T-helper 2 cell treated with Interferon-gamma antibody and Interleukin-4, amounts not matched to agents 100 ng/mL and 5 ng/mL, for 36 hours (primary cell): ENCODE measurements around the gene OR2W1. TPM values are rescaled to one million over a fixed set of nuclear protein-coding genes. Genes with fewer than 3 reads are reported as not detected.

Experiments
- intact Hi-C: fragments of 100-400 bp; cut with micrococcal nuclease; formaldehyde crosslinking; loops from one replicate; pipeline ENCODE4 v1.15.1; 2023
- total RNA-seq: library from RNA; stranded (reverse); gene quantifications from 2 replicates; pipeline ENCODE4 v1.2.3, GENCODE V29; 2022

OR2W1 gene
- total RNA-seq, 1 donor from 2014 or later = not detected

DNA sequence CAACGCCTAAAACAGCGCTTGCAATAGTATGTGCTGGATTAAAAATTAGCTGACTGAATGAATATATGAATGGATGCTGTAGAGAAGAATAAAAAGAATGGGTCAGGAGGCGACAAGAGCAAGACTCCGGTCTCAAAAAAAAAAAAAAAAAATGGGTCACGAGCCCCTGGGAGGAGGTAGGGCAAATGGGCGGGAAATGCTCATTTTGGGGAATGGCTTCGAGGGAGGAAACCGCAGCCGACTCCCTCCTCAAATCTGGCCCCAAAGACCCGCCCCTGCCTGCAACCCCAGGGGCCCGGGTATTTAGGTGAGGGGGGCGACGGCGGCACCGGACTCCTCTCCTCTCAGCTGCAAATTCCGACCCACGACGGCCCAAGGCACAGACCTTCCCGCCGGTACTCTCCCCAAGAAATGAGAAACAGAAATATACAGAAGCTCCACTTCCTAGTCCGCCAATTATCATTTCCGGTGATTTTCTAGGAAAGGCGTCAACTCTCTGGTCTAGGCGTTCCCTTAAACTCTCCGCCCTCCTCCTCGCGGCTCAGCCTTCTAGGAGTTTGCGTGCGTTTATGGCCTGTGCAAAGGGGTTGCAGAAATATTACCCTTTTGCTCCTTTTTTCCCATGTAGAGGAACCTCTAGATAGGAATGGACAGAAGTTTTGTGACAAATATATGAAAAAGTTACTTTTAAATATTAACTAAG, 39.6 kb downstream of the OR2W1 start, which contains the start of gene ZNF311:
Gene ZNF311 (minus strand): TSS at position 133 of the 703 bp plus-strand sequence. CDS start 1,361 bp downstream, outside the sequence.
- intact Hi-C loops = no loop called here

DNA sequence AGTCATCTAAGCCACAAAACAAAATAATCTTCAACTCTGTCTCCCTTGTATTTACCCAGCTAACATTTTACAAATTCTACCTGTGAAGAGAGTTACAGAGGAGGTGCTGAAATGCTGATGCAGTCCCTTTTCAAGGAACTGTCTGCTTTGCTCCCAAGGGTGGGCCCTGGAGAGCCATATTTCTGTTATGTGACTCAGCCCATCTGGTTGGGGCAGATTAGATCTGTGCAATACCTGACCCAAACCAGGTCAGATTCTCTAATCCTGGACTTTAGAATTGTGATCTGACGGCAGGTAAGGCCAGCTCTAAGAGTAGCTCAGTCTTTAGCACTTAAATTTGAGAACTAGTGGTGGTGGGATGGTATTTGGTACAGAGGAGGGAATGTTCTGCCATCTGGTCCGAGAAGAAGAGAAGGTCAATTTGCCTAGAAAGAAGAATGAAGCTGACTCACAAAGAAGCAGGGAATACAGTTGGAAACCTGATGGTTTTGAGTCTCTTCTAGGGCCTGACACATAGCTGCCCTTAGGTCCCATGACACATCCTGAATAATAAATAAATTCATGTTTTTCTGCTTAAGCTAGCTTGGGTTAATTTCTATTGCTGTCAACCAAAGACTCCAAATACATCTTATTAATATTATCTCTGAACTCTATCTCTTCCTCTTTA, 48.0 kb downstream of the OR2W1 start:
- intact Hi-C loops = no loop called here

DNA sequence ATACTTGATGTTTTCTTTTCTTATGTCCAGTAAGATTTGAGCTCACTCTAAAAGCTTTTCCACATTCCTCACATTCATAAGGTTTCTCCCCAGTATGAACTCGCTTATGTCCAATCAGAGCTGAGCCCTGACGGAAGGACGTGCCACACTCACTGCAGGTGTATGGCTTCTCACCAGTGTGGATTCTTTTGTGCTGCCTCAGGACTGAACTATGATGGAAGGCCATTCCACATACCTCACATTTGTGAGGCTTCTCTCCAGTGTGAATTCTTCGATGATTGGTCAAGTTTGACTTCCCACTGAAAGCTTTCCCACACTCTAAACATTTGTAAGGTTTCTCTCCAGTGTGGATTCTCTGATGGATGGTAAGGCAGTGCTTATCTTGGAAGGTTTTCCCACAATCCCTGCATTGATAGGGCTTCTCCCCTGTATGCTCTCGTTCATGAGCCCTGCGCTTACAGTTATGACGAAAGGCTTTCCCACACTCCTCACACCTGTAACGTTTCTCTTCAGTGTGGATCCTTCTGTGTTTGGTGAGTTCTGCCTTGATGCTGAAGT, 49.8 kb downstream of the OR2W1 start:
- intact Hi-C loops = no loop called here

Other genes starting within 250 kb of the OR2W1 start
- 61.5 and 65.9 TPM in 2 replicates for gene TRIM27, start 121.2 kb downstream of the OR2W1 start, total RNA-seq
- gene ZNF311, start 39.9 kb downstream of the OR2W1 start, total RNA-seq = 0.66 and 0.77 TPM in 2 replicates
- gene OR2B3, start 42.1 kb upstream of the OR2W1 start, total RNA-seq = not detected in 2 replicates
- not detected in 2 replicates for gene OR2J1, start 54.3 kb upstream of the OR2W1 start, total RNA-seq
- gene OR2J3, start 62.9 kb upstream of the OR2W1 start, total RNA-seq = not detected in 2 replicates
- not detected in 2 replicates for gene OR2J2, start 125.7 kb upstream of the OR2W1 start, total RNA-seq